ENCODE results near the gene KCNE3.

Gene KCNE3

GRCh38 chr11:74437441-74438042 is 29.8 kb downstream of the KCNE3 start:
- Mint-ChIP-seq H3K4me3 (no peak overlapping the region), H3K36me3 (ENCODE audit: low read depth) (no peaks in the 10 kb centered on the region), H3K4me1 (peaks cover 4% of the 10 kb centered on the region), H3K27ac (no peak overlapping the region), H3K9me3 (no peaks in the 10 kb centered on the region), H3K27me3 (ENCODE audit: low read depth) (no peaks in the 10 kb centered on the region)
- TF ChIP-seq CTCF (IDR thresholded peaks at IDR 0.05; ENCODE audit: unreplicated experiment in 3 of 3) = no peak

GRCh38 chr11:74434528-74434927 is 32.8 kb downstream of the KCNE3 start:
- no peak overlapping the region for H3K27ac Mint-ChIP-seq
- no peak overlapping the region for H3K4me3 Mint-ChIP-seq
- no peaks in the 10 kb centered on the region for H3K9me3 Mint-ChIP-seq
- no peaks in the 10 kb centered on the region for H3K36me3 Mint-ChIP-seq (ENCODE audit: low read depth)
- TF ChIP-seq CTCF (IDR thresholded peaks at IDR 0.05; ENCODE audit: unreplicated experiment in 3 of 3) = no peak
- H3K27me3 Mint-ChIP-seq (ENCODE audit: low read depth) = no peaks in the 10 kb centered on the region
- H3K4me1 Mint-ChIP-seq = no peaks in the 10 kb centered on the region

- TF ChIP-seq CTCF (IDR thresholded peaks at IDR 0.05; ENCODE audit: unreplicated experiment in 3 of 3) = no peak
- H3K36me3 Mint-ChIP-seq (ENCODE audit: low read depth) = no peaks in the 10 kb centered on the region
- H3K4me1 Mint-ChIP-seq = no peaks in the 10 kb centered on the region
- H3K4me3 Mint-ChIP-seq = no peak overlapping the region
- H3K9me3 Mint-ChIP-seq = peaks cover 15% of the 10 kb centered on the region
- H3K27me3 Mint-ChIP-seq (ENCODE audit: low read depth) = peaks cover 5% of the 10 kb centered on the region
- H3K27ac Mint-ChIP-seq = no peak overlapping the region
Observed at GRCh38 chr11:74429205-74429604, 38.1 kb downstream of the KCNE3 start.

- Mint-ChIP-seq H3K9me3 (peaks cover 22% of the 10 kb centered on the region), H3K27me3 (ENCODE audit: low read depth) (peaks cover 5% of the 10 kb centered on the region), H3K4me3 (no peak overlapping the region), H3K27ac (no peak overlapping the region), H3K36me3 (ENCODE audit: low read depth) (no peaks in the 10 kb centered on the region), H3K4me1 (no peaks in the 10 kb centered on the region)
- no peak for TF ChIP-seq CTCF (IDR thresholded peaks at IDR 0.05; ENCODE audit: unreplicated experiment in 3 of 3)
Observed at GRCh38 chr11:74427384-74427886, 39.9 kb downstream of the KCNE3 start.

- no peak for TF ChIP-seq CTCF (IDR thresholded peaks at IDR 0.05; ENCODE audit: unreplicated experiment in 3 of 3)
- Mint-ChIP-seq H3K9me3 (peaks cover 22% of the 10 kb centered on the region), H3K4me1 (no peaks in the 10 kb centered on the region), H3K27ac (no peak overlapping the region), H3K27me3 (ENCODE audit: low read depth) (peaks cover 5% of the 10 kb centered on the region), H3K4me3 (no peak overlapping the region), H3K36me3 (ENCODE audit: low read depth) (no peaks in the 10 kb centered on the region)
Observed at GRCh38 chr11:74425100-74425499, 42.2 kb downstream of the KCNE3 start.

GRCh38 chr11:74418509-74418895 is 48.8 kb downstream of the KCNE3 start:
- Mint-ChIP-seq H3K27me3 (ENCODE audit: low read depth) (no peaks in the 10 kb centered on the region), H3K9me3 (peaks cover 4% of the 10 kb centered on the region), H3K4me1 (no peaks in the 10 kb centered on the region), H3K27ac (peak overlapping the region in 1 of 3 experiments; percentile 8), H3K4me3 (no peak overlapping the region), H3K36me3 (ENCODE audit: low read depth) (no peaks in the 10 kb centered on the region)
- no peak for TF ChIP-seq CTCF (IDR thresholded peaks at IDR 0.05; ENCODE audit: unreplicated experiment in 3 of 3)

Data from nephron (organoid).